Activated T-cell treated with anti-CD3 and anti-CD28 coated beads, Interleukin-2, amount 50 U/mL, for 4 hours (primary cell): ENCODE measurements around the gene CHKB. TPM values are rescaled to one million over a fixed set of nuclear protein-coding genes. Genes with fewer than 3 reads are reported as not detected.
"Not testable (repeated sequence)": the region's sequence is repeated elsewhere in the genome, so short reads cannot be mapped to it uniquely, and the experiment has no call there.

Experiments used
- ATAC-seq, 2 donors: fragments of 200-7000 bp; cut with Tn5 transposase; one replicate each; pipeline ENCODE4 v1.10.0; 2021
- DNase-seq: peaks from one replicate; pipeline ENCODE4 v3.0.0-alpha.2; 2020
- H3K27me3 Mint-ChIP-seq: one replicate; pipeline ENCODE4 v1.8.0; 2021; ENCODE audit warnings: low read depth, mixed read lengths
- H3K36me3 Mint-ChIP-seq: one replicate; pipeline ENCODE4 v1.8.0; 2022; ENCODE audit warnings: mixed read lengths; ENCODE audit not compliant: insufficient read depth
- H3K4me1 Mint-ChIP-seq: one replicate; pipeline ENCODE4 v1.8.0; 2021; ENCODE audit warnings: low read depth, mixed read lengths
- H3K4me3 Mint-ChIP-seq: one replicate; pipeline ENCODE4 v1.8.0; 2021; ENCODE audit warnings: mild to moderate bottlenecking, moderate library complexity, mixed read lengths
- H3K9me3 Mint-ChIP-seq: one replicate; pipeline ENCODE4 v1.8.0; 2021; ENCODE audit warnings: mixed read lengths
- total RNA-seq, 3 donors: library from RNA; stranded (reverse); gene quantifications; one replicate each; pipeline ENCODE4 v1.2.1, GENCODE V29; 2021

Gene CHKB
- total RNA-seq, 3 donors from 2014 or later = 56.1 to 63.2 (median 60.7) TPM

DNA sequence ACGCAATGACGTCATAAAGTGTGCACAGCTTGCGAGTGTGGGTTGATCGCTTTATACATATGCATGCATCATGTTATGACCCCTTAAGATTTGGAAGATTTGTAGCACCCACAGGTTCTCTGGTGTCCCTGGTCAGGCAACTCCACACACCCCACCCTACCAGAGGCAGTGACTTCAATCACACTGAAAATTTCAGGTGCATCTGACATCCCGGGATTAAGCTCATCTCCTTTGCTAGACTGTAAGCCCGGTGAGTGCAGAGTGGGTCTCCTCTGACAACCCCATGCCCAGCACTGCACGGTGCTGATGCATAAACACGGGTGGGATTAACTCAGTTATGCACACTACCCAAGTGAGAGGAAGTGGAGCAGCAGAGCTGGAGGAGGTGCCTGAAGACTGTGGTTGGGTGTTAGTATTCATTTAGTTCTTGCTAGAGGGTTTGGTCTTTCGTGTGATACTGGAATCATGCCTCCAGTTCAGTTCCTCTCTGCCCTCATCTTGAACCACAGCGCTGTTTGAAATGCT is 38.8 kb upstream of the CHKB start:
- peak overlapping the region; percentile 82 for H3K4me3 Mint-ChIP-seq
- H3K36me3 Mint-ChIP-seq = peaks cover 2% of the 10 kb centered on the region
- DNase-seq (no peak), ATAC-seq (peak; percentile 71 to 74)
- no peaks in the 10 kb centered on the region for H3K27me3 Mint-ChIP-seq
- peaks cover 37% of the 10 kb centered on the region for H3K4me1 Mint-ChIP-seq
- H3K9me3 Mint-ChIP-seq = no peaks in the 10 kb centered on the region

DNA sequence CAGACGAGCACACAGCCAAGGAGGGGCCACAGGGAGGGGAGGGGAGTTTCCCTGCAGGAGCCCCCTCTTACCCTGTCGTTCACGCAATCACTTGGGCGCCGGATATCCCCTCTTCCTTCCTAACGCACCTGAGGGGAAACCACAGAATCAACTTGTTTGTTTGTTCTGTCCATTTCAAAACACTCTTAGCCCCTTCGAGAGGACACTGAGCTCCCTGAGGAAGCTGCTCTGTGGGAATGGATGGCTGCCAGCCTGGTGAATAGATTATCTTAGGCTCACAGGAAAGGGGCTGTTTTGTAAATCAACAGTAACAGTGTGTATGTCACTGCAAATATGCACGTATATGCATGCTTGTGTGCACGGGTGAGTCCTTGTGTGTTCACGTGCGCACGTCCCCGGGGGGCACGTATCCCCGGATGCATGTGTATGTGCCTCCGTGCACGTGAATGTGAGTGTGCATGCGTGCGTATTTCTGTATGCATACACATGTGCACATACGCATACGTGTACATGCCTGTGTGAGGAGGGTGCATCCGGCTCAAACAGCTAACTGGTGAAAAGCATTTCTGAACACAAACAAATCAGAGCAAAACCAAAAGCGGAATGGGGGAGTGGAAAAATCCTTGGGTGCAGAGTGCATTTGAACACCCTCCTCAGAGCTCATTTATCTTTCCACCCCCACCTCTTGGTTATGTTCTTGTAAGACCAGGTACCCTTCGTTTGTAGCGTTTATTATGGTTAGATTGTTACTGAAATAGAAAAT is 38.1 kb upstream of the CHKB start:
- peak; percentile 64 to 67 for ATAC-seq
- H3K36me3 Mint-ChIP-seq = peaks cover 2% of the 10 kb centered on the region
- H3K4me3 Mint-ChIP-seq = peak overlapping the region; percentile 82
- no peaks in the 10 kb centered on the region for H3K9me3 Mint-ChIP-seq
- no peak for DNase-seq
- H3K4me1 Mint-ChIP-seq = peaks cover 36% of the 10 kb centered on the region
- no peaks in the 10 kb centered on the region for H3K27me3 Mint-ChIP-seq

DNA sequence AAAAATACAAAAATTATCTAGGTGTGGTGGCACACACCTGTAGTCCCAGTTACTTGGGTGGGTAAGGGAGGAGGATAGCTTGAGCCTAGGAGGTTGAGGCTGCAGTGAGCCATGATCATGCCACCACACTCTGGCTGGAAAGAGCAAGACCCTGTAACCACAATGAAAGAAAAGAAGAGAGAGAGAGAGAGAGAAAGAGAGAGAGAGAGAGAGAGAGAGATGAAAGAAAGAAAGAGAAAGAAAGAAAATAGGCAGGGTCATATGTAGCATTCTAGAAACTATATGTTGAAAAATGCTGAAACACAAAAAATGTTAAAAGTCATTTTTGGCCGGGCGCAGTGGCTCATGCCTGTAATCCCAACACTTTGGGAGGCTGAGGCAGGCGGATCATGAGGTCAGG is 31.6 kb upstream of the CHKB start:
- H3K4me1 Mint-ChIP-seq, ATAC-seq, H3K9me3 Mint-ChIP-seq, H3K4me3 Mint-ChIP-seq, H3K36me3 Mint-ChIP-seq, DNase-seq: not testable (repeated sequence)
- peaks cover 18% of the 10 kb centered on the region for H3K27me3 Mint-ChIP-seq

DNA sequence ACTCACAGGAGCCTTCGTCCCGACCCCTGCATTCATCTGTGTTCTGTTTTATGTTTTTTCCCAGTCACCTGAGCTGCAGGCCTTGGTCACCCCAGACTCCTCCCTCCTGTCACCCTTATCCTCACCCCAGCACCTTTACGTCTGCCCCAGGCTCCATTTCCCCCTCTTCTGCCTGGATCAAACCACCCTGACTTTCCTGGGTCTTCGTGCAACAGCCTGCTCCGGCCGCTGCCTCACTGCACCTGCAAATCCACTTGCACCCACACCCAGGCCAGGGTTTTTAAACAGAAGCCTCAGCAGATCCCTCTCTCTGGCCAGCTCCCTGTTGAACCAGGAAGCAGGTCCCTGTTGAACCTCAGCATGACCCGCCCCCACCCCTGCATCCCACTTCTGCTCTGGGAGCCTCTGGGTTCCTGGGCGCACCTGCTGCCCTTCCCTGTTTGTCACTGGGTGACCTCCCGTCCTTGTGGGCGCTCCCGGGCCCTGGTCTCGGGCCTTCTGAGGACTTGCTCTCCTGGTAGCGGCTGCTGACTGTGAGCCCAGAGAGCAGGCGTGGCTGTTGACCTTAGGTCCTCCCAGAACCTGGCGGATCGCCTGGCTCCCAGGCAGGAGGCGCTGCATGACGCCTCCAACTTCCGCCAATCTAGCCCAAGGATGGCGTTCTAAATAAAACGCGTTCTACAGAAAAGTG is 30.8 kb upstream of the CHKB start:
- no peaks in the 10 kb centered on the region for H3K36me3 Mint-ChIP-seq
- DNase-seq (no peak), ATAC-seq (no peak)
- no peaks in the 10 kb centered on the region for H3K9me3 Mint-ChIP-seq
- H3K4me1 Mint-ChIP-seq = peaks cover 5% of the 10 kb centered on the region
- H3K4me3 Mint-ChIP-seq = no peak overlapping the region
- peaks cover 18% of the 10 kb centered on the region for H3K27me3 Mint-ChIP-seq

DNA sequence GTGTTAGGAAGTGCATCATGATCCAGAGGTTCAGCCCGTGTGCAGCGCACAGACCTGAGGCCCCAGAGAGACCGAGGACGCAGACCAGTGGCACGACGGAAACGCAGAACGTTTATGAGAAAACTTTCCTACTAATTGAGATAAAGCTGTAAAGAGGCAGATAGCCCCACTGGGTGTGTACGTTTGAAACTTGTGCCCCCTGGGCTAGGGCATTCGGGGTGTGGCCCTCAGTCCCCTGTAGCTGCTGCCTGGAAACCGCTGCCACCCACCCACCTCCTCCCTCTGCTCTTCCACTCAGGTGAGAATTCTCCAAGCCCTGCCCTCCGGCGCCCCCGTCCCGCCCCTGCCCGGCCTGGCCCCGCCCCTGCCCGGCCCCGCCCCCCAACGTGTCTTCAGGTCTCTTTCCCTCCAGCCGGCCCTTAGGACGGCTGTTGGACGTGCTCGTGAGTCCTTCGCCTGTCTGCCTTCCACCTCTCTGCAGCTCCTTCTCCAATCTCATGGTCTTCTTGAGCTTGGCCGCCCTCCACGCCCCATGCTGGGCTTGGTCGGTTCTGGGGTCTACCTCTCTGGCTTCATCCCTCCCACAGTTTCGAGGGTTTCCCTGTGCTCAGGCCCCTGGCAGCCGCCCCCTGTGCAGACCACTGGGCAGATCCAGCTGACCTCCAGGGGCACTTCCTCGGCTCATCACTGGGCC is 30.0 kb upstream of the CHKB start:
- Mint-ChIP-seq H3K4me3 (no peak overlapping the region), H3K36me3 (no peaks in the 10 kb centered on the region), H3K9me3 (no peaks in the 10 kb centered on the region), H3K4me1 (peaks cover 5% of the 10 kb centered on the region), H3K27me3 (peaks cover 20% of the 10 kb centered on the region)
- peak; percentile 50 to 59 for ATAC-seq
- no peak for DNase-seq

DNA sequence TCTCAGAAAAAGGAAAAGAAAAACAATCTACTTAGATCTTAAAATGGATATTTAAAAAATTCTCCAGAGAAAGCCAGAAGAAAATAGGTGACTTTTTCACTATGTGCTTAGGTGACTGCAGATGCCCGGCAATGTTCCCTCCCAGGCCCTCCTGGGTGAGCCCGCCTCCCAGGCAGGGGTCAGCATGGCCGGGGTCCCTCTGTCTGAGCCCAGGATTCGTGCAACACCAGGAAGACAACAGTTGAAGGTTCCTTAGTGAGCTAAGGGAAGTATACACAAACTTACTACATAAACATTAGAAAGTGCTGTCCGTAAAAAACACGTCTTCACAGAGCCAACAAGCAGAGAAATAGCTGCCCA is 29.5 kb upstream of the CHKB start:
- DNase-seq (no peak), ATAC-seq (no peak)
- no peaks in the 10 kb centered on the region for H3K36me3 Mint-ChIP-seq
- no peaks in the 10 kb centered on the region for H3K9me3 Mint-ChIP-seq
- H3K4me1 Mint-ChIP-seq = peaks cover 5% of the 10 kb centered on the region
- peaks cover 25% of the 10 kb centered on the region for H3K27me3 Mint-ChIP-seq
- no peak overlapping the region for H3K4me3 Mint-ChIP-seq

DNA sequence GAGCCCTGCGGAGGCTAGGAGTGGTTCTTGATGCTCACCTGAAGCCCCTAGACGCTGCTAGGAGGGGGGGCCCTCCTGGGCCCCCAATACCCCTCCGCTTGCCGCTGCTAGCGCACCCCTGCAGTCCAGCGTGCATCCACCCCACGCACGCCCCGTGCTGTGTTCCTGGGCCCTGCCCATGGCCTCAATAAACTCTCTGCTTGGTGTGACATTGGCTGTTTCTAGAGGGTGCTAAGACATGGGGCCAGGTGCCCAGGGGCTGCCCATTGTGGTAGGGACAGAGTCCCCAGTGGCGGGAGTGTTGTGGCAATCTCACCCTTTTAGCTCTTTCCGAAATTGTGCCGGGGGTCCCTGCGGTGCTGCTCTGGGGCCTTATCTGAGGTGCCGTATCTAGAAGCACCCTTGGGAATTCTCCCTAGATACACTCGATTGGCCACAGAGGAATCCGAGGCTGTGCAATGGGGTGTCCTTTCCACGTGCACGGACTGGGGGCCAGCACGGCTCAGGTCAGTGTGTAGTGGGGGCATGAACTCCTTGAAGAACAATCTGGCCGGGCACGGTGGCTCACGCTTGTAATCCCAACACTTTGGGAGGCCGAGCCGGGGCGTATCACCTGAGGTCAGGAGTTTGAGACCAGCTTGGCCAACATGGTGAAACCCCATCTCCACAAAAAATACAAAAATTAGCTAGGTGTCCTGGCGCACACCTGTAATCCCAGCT is 28.9 kb upstream of the CHKB start:
- no peaks in the 10 kb centered on the region for H3K36me3 Mint-ChIP-seq
- H3K27me3 Mint-ChIP-seq = peaks cover 30% of the 10 kb centered on the region
- no peak for ATAC-seq
- DNase-seq = no peak
- H3K4me1 Mint-ChIP-seq = peaks cover 5% of the 10 kb centered on the region
- H3K4me3 Mint-ChIP-seq = no peak overlapping the region
- H3K9me3 Mint-ChIP-seq = no peaks in the 10 kb centered on the region

DNA sequence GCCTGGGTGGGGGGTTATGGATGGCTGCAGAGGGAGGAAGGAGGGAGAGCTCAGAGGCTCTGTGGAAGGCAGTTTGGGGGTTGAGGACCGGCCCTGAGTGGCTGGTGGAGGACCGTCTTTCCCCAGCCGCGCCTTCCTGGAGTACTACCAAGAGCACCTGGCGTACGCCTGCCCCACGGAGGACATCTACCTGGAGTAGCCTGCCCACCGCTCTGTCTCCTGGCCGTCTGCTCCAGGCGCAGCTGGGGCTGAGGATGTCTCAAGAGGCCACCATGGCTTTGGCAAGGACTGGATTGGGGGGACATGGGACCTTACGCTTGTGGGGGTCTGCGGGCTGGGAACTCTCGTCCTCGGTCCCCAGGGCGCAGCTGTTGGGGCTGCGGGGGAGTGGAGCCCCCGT is 27.9 kb upstream of the CHKB start:
- DNase-seq (no peak), ATAC-seq (no peak)
- Mint-ChIP-seq H3K9me3 (no peaks in the 10 kb centered on the region), H3K4me1 (peaks cover 5% of the 10 kb centered on the region), H3K36me3 (no peaks in the 10 kb centered on the region), H3K27me3 (peaks cover 39% of the 10 kb centered on the region), H3K4me3 (no peak overlapping the region)

DNA sequence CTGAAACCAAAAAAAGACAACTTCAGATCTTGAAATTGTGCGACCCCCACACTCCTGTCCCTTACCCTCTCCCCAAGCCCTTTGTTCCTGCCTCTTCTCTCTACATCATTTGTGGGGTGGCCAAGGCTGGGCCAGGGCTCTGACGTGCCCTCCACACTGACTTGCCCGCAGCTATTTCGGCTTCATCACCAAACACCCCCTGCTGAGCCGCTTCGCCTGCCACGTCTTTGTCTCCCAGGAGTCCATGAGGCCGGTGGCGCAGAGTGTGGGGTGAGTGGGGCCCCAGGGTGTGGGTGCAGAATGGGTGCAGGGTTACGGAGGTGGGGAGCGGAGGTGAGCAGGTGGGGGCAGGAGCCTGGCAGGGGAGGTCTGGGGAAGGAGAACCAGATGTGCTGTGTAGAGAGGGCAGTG is 27.4 kb upstream of the CHKB start:
- peaks cover 5% of the 10 kb centered on the region for H3K4me1 Mint-ChIP-seq
- ATAC-seq (no peak), DNase-seq (no peak)
- peaks cover 41% of the 10 kb centered on the region for H3K27me3 Mint-ChIP-seq
- no peak overlapping the region for H3K4me3 Mint-ChIP-seq
- H3K9me3 Mint-ChIP-seq = no peaks in the 10 kb centered on the region
- H3K36me3 Mint-ChIP-seq = no peaks in the 10 kb centered on the region

DNA sequence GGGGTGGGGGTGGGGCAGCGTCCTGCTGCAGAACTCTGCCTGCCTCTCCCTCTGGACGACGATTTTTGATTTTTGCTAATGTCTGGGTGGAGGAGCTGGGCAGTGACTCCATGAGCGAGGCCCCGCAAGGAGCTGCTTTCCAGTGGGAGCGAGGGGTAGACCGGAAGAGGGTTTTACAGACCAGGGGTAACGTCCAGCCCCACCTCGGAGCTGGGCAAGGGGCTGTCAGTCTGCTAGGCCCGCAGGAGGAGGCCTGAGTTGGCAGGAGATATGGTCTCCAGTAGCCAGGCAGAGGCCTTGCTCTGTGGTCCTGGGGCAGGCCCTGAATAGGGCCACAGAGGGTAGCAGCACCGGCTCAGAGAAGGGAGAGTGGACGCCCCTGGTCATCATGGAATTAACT is 26.9 kb upstream of the CHKB start:
- H3K36me3 Mint-ChIP-seq = no peaks in the 10 kb centered on the region
- DNase-seq = no peak

DNA sequence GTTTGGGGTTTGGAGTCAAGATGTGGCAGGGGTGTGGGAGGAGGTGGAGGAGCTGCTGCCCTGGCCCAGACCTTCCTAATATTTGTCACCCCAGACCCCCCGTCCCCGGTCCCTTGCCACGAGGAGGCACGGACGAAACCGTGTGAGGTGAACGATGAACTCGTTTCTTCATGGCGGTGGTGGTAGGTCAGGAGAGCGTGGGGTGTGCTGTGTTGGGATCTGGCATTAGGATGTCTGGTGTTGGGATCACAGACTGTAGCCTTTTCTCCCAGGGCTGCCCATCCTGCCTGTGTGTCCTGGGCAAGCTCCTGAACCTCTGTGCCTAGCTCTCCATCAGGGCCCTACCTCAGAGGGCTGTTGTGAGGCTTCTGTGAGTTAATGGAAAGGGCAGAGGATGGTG is 26.3 kb upstream of the CHKB start:
- no peak for ATAC-seq
- H3K4me1 Mint-ChIP-seq = peaks cover 5% of the 10 kb centered on the region
- H3K9me3 Mint-ChIP-seq = no peaks in the 10 kb centered on the region
- peaks cover 40% of the 10 kb centered on the region for H3K27me3 Mint-ChIP-seq
- no peak overlapping the region for H3K4me3 Mint-ChIP-seq
- no peak for DNase-seq
- no peaks in the 10 kb centered on the region for H3K36me3 Mint-ChIP-seq

More for the DNA sequence above, 26.9 kb upstream of the CHKB start:
- Mint-ChIP-seq H3K4me1 (peaks cover 5% of the 10 kb centered on the region), H3K27me3 (peaks cover 42% of the 10 kb centered on the region), H3K9me3 (no peaks in the 10 kb centered on the region), H3K4me3 (no peak overlapping the region)
- ATAC-seq = no peak

DNA sequence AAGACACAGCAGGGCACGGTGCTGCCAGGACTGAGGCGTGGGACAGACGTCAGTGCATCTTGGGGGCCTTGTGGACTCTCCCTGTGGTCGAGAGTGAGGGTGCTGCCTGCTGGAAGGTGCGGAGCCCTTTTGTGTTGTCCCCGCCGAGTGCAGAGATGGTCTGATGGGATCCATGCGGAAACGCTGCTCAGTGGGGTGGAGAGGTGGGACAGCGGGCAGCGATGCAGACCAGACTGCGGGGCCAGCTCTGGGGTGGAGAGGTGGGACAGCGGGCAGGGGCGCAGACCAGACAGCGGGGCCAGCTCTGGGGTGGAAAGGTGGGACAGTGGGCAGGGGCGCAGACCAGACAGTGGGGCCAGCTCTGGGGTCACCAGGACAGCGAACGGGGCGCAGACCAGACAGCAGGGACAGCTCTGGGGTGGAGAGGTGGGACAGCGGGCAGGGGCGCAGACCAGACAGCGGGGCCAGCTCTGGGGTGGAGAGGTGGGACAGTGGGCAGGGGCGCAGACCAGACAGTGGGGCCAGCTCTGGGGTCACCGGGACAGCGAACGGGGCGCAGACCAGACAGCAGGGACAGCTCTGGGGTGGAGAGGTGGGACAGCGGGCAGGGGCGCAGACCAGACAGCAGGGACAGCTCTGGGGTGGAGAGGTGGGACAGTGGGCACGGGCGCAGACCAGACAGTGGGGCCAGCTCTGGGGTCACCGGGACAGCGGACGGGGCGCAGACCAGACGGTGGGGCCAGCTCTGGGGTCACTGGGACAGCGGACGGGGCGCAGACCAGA is 25.6 kb upstream of the CHKB start:
- peaks cover 40% of the 10 kb centered on the region for H3K27me3 Mint-ChIP-seq

DNA sequence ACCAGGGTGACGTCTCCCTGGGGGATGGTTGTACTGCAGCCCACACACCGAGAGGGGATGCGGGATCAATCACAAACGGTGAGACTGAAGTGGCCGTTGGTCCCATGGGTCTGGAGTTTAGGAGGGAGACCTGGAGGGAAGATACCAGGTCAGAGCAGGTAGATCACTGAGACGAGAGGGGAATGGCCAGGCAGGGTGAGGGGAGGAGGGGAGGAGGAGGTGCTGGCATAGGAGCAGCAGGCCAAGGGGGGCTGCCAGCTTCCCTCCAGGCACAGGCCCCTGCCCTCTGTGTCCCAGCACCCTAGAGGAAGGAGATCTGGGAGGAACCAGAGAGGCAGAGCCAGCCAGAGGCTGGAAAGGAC is 25.0 kb upstream of the CHKB start:
- H3K4me3 Mint-ChIP-seq = no peak overlapping the region
- no peaks in the 10 kb centered on the region for H3K36me3 Mint-ChIP-seq
- H3K4me1 Mint-ChIP-seq = peaks cover 3% of the 10 kb centered on the region
- DNase-seq = no peak
- no peak for ATAC-seq
- peaks cover 44% of the 10 kb centered on the region for H3K27me3 Mint-ChIP-seq
- H3K9me3 Mint-ChIP-seq = no peaks in the 10 kb centered on the region

More for the DNA sequence above, 25.6 kb upstream of the CHKB start:
- not testable (repeated sequence) for H3K4me1 Mint-ChIP-seq, ATAC-seq, H3K4me3 Mint-ChIP-seq, H3K9me3 Mint-ChIP-seq, H3K36me3 Mint-ChIP-seq, DNase-seq
